K562 (cell line): Measurements from ENCODE around the gene KRT72. TPM values are rescaled to one million over a fixed set of nuclear protein-coding genes. Genes with fewer than 3 reads are reported as not detected.

Experiments used
- ATAC-seq: fragments of 200-7000 bp; cut with Tn5 transposase; 3 replicates; pipeline ENCODE4 v1.9.1; 2020; ENCODE audit warnings: moderate library complexity
- BruUV-seq: library from RNA; stranded (reverse); fragments of 400-500 nt; replicated peaks from 2 replicates; lab custom pipeline; 2021; lab: Mats Ljungman, UMichigan
- CTCF ChIA-PET: fragments of 300-600 bp; formaldehyde crosslinking; extraction: SDS; loops from one replicate; lab custom pipeline; 2021; ENCODE audit warnings: low intra/inter-chr PET ratio; lab: Yijun Ruan, JAX
- POLR2A ChIA-PET: fragments of 300-600, 350-650 bp; sonication (Branson Sonifier 250); formaldehyde crosslinking; extraction: SDS; loops from one replicate; lab custom pipeline; 2021; ENCODE audit warnings: antibody characterized with exemption, inconsistent platforms; lab: Yijun Ruan, JAX
- DNase-seq, 4 experiments: peaks; one replicate each; pipeline versions ENCODE4 v3.0.0 to v3.0.0-alpha.2; 2011 to 2018; ENCODE audit warnings: low spot score in 3 of 4, mixed read lengths in 3 of 4; ENCODE audit errors: extremely low read depth in 1 of 4
- FAIRE-seq: peaks from 2 replicates; lab custom pipeline; 2011; peaks lifted over from hg19 to GRCh38; lab: Jason Lieb, UNC
- H2AFZ ChIP-seq: 2 replicates; pipeline ENCODE4 v1.6.0; 2011; ENCODE audit warnings: low read depth, low read length, control low read depth, inconsistent platforms
- H3K27ac ChIP-seq: fragments of 200-600 bp; 3 replicates; pipeline ENCODE4 v1.8.0; 2011; ENCODE audit warnings: low read depth, mild to moderate bottlenecking, control low read depth, inconsistent platforms, low read length, moderate library complexity, mixed read lengths; ENCODE audit errors: extremely low read depth
- H3K27me3 ChIP-seq, 2 experiments: fragments of 300-600 bp in 1 of 2; 2 replicates in 1 of 2; 3 replicates in 1 of 2; pipeline versions ENCODE4 v1.6.0 to v1.8.0; 2011; ENCODE audit warnings: inconsistent platforms in 2 of 2, low read length in 2 of 2, mild to moderate bottlenecking in 1 of 2, mixed read lengths in 1 of 2, moderate library complexity in 1 of 2; ENCODE audit not compliant: control insufficient read depth in 2 of 2, insufficient read depth in 2 of 2
- H3K36me3 ChIP-seq: fragments of 300-600 bp; 3 replicates; pipeline ENCODE4 v1.8.0; 2011; ENCODE audit warnings: mild to moderate bottlenecking, low read length, inconsistent platforms; ENCODE audit not compliant: control insufficient read depth, insufficient read depth
- H3K4me1 ChIP-seq, 2 experiments: fragments of 200-600 bp in 1 of 2; replicated peaks in 1 of 2; 2 replicates in 1 of 2; 3 replicates in 1 of 2; pipeline versions ENCODE4 v1.5.1 to v1.8.0; 2011; ENCODE audit warnings: inconsistent platforms in 2 of 2, low read length in 2 of 2, mild to moderate bottlenecking in 1 of 2, mixed read lengths in 1 of 2, moderate library complexity in 1 of 2; ENCODE audit not compliant: control insufficient read depth in 2 of 2, insufficient read depth in 2 of 2
- H3K4me2 ChIP-seq: 2 replicates; pipeline ENCODE4 v1.6.1; 2011; ENCODE audit warnings: low read length, control low read depth, inconsistent platforms, mixed read lengths; ENCODE audit not compliant: insufficient read depth
- H3K4me3 ChIP-seq: fragments of 200-600 bp; sonication (generic), shearing (Covaris generic); 2 replicates; pipeline ENCODE4 v1.5.1; 2016; ENCODE audit warnings: control low read depth, inconsistent platforms
- H3K79me2 ChIP-seq: fragments of 200-600 bp; 3 replicates; pipeline ENCODE4 v1.8.0; 2011; ENCODE audit warnings: low read length, inconsistent platforms; ENCODE audit not compliant: control insufficient read depth, insufficient read depth
- H3K9ac ChIP-seq, 2 experiments: 2 replicates each; pipeline versions ENCODE4 v1.6.0 to v1.6.1; 2011; ENCODE audit warnings: low read depth in 2 of 2, low read length in 2 of 2, control low read depth in 1 of 2, inconsistent platforms in 1 of 2, mild to moderate bottlenecking in 1 of 2, mixed read lengths in 1 of 2; ENCODE audit not compliant: insufficient read depth in 1 of 2
- H3K9me1 ChIP-seq: one replicate; pipeline ENCODE4 v1.6.0; 2011; ENCODE audit warnings: inconsistent platforms, mild to moderate bottlenecking, low read length, moderate library complexity; ENCODE audit not compliant: control insufficient read depth, insufficient read depth
- H3K9me3 ChIP-seq: replicated peaks from 2 replicates; pipeline ENCODE4 v1.5.1; 2011; ENCODE audit warnings: low read depth, low read length, inconsistent platforms; ENCODE audit not compliant: control insufficient read depth, insufficient read depth
- H4K20me1 ChIP-seq: replicated peaks from 2 replicates; pipeline ENCODE4 v1.6.1; 2011; ENCODE audit warnings: low read length, inconsistent platforms, mixed read lengths; ENCODE audit not compliant: control insufficient read depth, insufficient read depth
- BRD9 ChIP-seq: fragments of 450-650 bp; IDR thresholded peaks from 2 replicates; pipeline ENCODE4 v1.6.1; 2018; ENCODE audit warnings: low read depth; ENCODE audit not compliant: partially characterized antibody
- CUX1 ChIP-seq: fragments of 200-800 bp; sonication (Bioruptor generic); IDR thresholded peaks from 2 replicates; pipeline ENCODE4 v1.6.1; 2016; ENCODE audit warnings: missing genetic modification characterization, missing compliant biosample characterization
- HDAC2 ChIP-seq: fragments of 450-650 bp; IDR thresholded peaks from 2 replicates; pipeline ENCODE4 v1.6.1; 2016; ENCODE audit warnings: mild to moderate bottlenecking
- PPARD ChIP-seq: fragments of 250-450 bp; sonication (Bioruptor Pico); IDR thresholded peaks from 2 replicates; pipeline ENCODE4 v1.8.0; 2022; ENCODE audit warnings: inconsistent platforms, mild to moderate bottlenecking, moderate library complexity
- ZNF695 ChIP-seq: fragments of 450-650 bp; formaldehyde crosslinking; IDR thresholded peaks from 2 replicates; pipeline ENCODE4 v1.4.0; 2020; ENCODE audit warnings: mild to moderate bottlenecking, moderate library complexity
- ZNF740 ChIP-seq, 3 experiments: fragments of 200-800 bp in 1 of 3; sonication (Bioruptor generic) in 1 of 3; sonication (generic) in 1 of 3; formaldehyde crosslinking in 1 of 3; IDR thresholded peaks; 2 replicates each; pipeline versions ENCODE4 v1.6.1 to v1.8.0; 2016 to 2022; ENCODE audit warnings: mild to moderate bottlenecking in 2 of 3, missing compliant biosample characterization in 2 of 3, missing genetic modification characterization in 2 of 3, missing genetic modification reagents in 1 of 3
- ZSCAN32 ChIP-seq: fragments of 450-650 bp; formaldehyde crosslinking; IDR thresholded peaks from 2 replicates; pipeline ENCODE4 v1.4.0; 2020; ENCODE audit warnings: mild to moderate bottlenecking, moderate library complexity
- WGBS: fragments of 100-300 bp; shearing (Covaris generic); methylation state at CpG from one replicate; pipeline ENCODE4 v1.1.6; 2016; ENCODE audit warnings: low coverage, mixed read lengths; ENCODE audit not compliant: insufficient coverage; ENCODE audit errors: missing lambda C conversion rate; 5-methylcytosine and 5-hydroxymethylcytosine counted together
- in situ Hi-C: fragments of 300-500 bp; cut with MboI; formaldehyde crosslinking; loops from 4 replicates; pipeline ENCODE4 v1.15.0; 2018; ENCODE audit warnings: inconsistent platforms, mixed read lengths
- intact Hi-C: fragments of 100-400 bp; cut with micrococcal nuclease; formaldehyde crosslinking; loops from 2 replicates; pipeline ENCODE4 v1.14.2; 2022
- polyA plus RNA-seq, 8 experiments: library from polyadenylated mRNA; depleted of rRNA in 4 of 8; stranded (reverse) in 5 of 8; unstranded in 3 of 8; fragments of >200 nt; fragmentation: Nextera tagmentation in 2 of 8; fragmentation: Illumina TruSeq in 1 of 8; extraction: Ambion mirVana in 2 of 8; extraction: Trizol in 1 of 8; gene quantifications; 2 replicates each; pipeline versions ENCODE4 v1.2.1 to v1.2.3, GENCODE V29; 2011 to 2014; ENCODE audit warnings: inconsistent platforms in 1 of 8, missing spikeins in 1 of 8
- total RNA-seq, 7 experiments: library from RNA; depleted of rRNA in 6 of 7; stranded (reverse); fragments of >200 nt in 6 of 7; fragmentation: Illumina TruSeq in 2 of 7; extraction: Trizol in 2 of 7; gene quantifications; 2 replicates each; pipeline versions ENCODE4 v1.2.1 to v1.2.3, GENCODE V29; 2011 to 2021; ENCODE audit warnings: low replicate concordance in 1 of 7

Gene KRT72
- total and polyA plus RNA-seq, 9 of the 15 experiments (the other 6 are each of a cell fraction or from before 2014, with no cell fraction given): not detected

DNA sequence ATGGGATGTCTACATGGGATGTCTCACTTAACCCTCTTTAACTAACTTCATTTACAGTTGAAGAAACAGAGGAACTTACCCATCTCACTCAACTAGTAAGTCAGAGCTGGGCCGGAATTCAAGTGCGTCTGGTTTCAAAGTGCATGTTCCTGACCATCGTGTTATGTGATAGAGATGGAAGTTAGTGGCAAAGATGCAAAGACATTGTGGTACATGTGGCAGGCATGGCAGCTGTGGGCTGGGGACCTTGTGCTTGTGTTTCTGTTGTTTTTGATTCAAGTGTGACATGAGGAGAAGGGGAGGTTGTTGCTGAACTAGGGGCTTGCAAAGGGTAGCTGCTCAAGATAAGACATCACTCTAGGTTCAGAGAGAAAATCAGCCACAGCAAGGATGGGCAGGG is 25.3 kb downstream of the KRT72 start:
- CTCF ChIA-PET: no interaction called here
- Histone ChIP-seq H3K79me2 (no peaks in the 10 kb centered on the region), H3K9me3 (no peaks in the 10 kb centered on the region), H3K4me1 (peaks cover 0 to 3% of the 10 kb centered on the region in 2 experiments; a peak in 1 of 5 replicates), H2AFZ (no peak overlapping the region), H3K27ac (no peak overlapping the region), H3K9ac (no peak overlapping the region), H3K27me3 (peaks cover 46 to 74% of the 10 kb centered on the region in 2 experiments), H3K4me3 (no peak overlapping the region), H3K4me2 (no peak overlapping the region), H4K20me1 (peaks cover 14% of the 10 kb centered on the region; the same call in 1 of the 2 replicates), H3K9me1 (no peaks in the 10 kb centered on the region), H3K36me3 (no peaks in the 10 kb centered on the region)
- FAIRE-seq: no peak
- POLR2A ChIA-PET: interaction anchor here (0.6 to 0.7 kb wide), 3 partner anchors 10 to 291 kb away, joined by 3 to 5 read pairs (median 3); no protein-coding TSS in a partner anchor
- no TSS peak for BruUV-seq
- intact Hi-C loops (no loop called here), in situ Hi-C loops (no loop called here)
- no peak for DNase-seq
- TF ChIP-seq ZNF695 (CRISPR knock-in tag) (no peak), CUX1 (no peak), PPARD (CRISPR knock-in tag) (no peak), ZSCAN32 (CRISPR knock-in tag) (no peak), ZNF740 (CRISPR knock-in tag; IDR thresholded peaks at IDR 0.05) (no peak), ZNF740 (tag; IDR thresholded peaks at IDR 0.05) (no peak), HDAC2 (no peak), BRD9 (no peak)
- WGBS: 0% methylated on average over 3 of the region's 3 CpGs
- no peak for ATAC-seq
